Right lobe of liver (tissue), 4 donors: ENCODE results near the gene SPATA13.

ENCODE experiments used
- CTCF ChIP-seq, 4 donors: fragments of 200-600 bp in 3 of 4; fragments of 450-650 bp in 1 of 4; IDR thresholded peaks; one replicate each; pipeline versions ENCODE4 v1.5.1 to v1.8.0; 2016 to 2022; ENCODE audit warnings: antibody characterized with exemption in 4 of 4, mild to moderate bottlenecking in 2 of 4
- POLR2A ChIP-seq: fragments of 450-650 bp; IDR thresholded peaks from one replicate; pipeline ENCODE4 v1.6.1; 2017; ENCODE audit warnings: antibody characterized with exemption, mild to moderate bottlenecking
- donor health status: DM: no; HTN: no; CAD: no.
- donor health status: DM: no; HTN: no; CAD: no.
- donor health status: DM: no; HTN: yes; CAD: no.

- TF ChIP-seq CTCF (IDR thresholded peaks at IDR 0.05) (no peak), POLR2A (no peak)
Observed at GRCh38 chr13:24341439-24341838, 180.9 kb downstream of the SPATA13 start.
